Measurements from ENCODE around the gene DOHH. TPM values are rescaled to one million over a fixed set of nuclear protein-coding genes. Genes with fewer than 3 reads are reported as not detected.

Gene DOHH
- total and polyA plus RNA-seq, 8 donors: 0.45 to 21.7 (median 13.6) TPM; not detected in 1

DNA sequence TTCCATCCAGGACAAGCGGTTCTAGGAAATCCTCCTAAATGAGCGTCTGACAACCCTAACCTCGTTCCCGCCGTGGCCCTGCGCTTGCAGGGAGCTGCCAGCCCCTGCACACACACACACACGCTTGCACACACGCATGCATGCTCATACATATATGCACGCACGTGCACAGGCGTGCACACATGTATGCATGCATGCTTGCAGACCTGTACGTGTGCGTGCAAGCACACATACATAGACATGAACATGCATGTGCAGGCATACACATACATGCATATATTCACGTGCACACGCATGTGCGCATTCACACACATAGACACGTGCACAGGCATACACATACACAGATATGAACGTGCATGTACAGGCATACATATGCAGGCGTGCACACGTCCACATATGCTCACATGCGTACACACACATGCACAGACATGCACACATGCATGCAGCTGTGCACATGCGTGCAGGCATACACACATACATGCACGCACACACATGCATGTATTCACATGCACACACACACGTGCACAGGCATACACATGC is 55.7 kb downstream of the DOHH start:
- Histone ChIP-seq H3K36me3 (peaks cover 60 to 100% (median 93%) of the 10 kb centered on the region in 4 donors), H3K4me1 (peaks cover 19 to 67% (median 30%) of the 10 kb centered on the region in 4 donors), H3K27me3 (no peaks in the 10 kb centered on the region), H3K9me3 (no peaks in the 10 kb centered on the region), H3K4me3 (no peak overlapping the region), H3K27ac (peak overlapping the region in 1 of 5 donors; percentile 65)
- TF ChIP-seq CTCF (IDR thresholded peaks at IDR 0.05) (no peak), EP300 (IDR thresholded peaks at IDR 0.05) (no peak), POLR2AphosphoS5 (IDR thresholded peaks at IDR 0.05) (peak in 1 of 3 donors; percentile 14), POLR2A (IDR thresholded peaks at IDR 0.05) (no peak)
- intact Hi-C loops (cut with DNase I; ENCODE audit: low total_unique reads): no loop called here
- DNase-seq: no peak
- 76 to 81% (median 79%) methylated on average over 21 to 24 of the region's 24 CpGs for WGBS, 5 donors

- TF ChIP-seq EP300 (IDR thresholded peaks at IDR 0.05) (no peak), POLR2AphosphoS5 (IDR thresholded peaks at IDR 0.05) (no peak), CTCF (IDR thresholded peaks at IDR 0.05) (no peak), POLR2A (IDR thresholded peaks at IDR 0.05) (no peak)
- Histone ChIP-seq H3K27ac (peak overlapping the region in 4 of 5 donors; percentile 20 to 65 (median 48)), H3K4me3 (peak overlapping the region in 1 of 4 donors; percentile 1), H3K27me3 (no peaks in the 10 kb centered on the region), H3K36me3 (peaks cover 53 to 97% (median 90%) of the 10 kb centered on the region in 4 donors), H3K4me1 (peaks cover 19 to 67% (median 30%) of the 10 kb centered on the region in 4 donors), H3K9me3 (no peaks in the 10 kb centered on the region)
- intact Hi-C loops (cut with DNase I; ENCODE audit: low total_unique reads): no loop called here
- 46 to 56% (median 48%) methylated on average over 21 to 33 of the region's 33 CpGs for WGBS, 5 donors
- DNase-seq: peak in 1 of 2 donors; percentile 80
Measured at GRCh38 chr19:3443840-3444694, 56.4 kb downstream of the DOHH start.

DNA sequence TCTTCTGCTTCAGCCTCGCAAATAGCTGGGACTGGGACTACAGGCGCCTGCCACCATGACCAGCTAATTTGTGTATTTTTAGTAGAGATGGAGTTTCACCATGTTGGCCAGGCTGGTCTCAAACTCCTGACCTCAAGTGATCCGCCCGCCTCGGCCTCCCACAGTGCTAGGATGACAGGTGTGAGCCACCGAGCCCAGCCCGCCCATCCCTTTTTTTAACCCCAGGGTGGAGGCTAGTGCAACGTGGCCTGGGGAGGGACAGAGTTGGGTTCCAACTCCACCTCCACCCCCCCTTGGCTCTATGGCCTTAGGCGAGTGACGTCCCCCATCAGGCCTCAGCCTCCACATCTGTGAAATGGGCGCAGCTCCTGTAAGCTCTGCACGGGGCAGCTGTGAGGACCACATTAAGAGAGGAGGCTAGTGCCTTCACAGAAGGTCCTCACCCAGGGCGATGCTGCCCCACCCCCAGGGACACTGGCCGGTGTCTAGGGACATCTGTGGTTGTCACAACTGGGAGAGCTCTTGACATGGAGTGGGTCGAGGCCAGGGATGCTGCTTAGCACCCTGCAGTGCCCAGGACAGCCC is 57.9 kb downstream of the DOHH start:
- DNase-seq: no peak
- Histone ChIP-seq H3K4me1 (peaks cover 19 to 61% (median 30%) of the 10 kb centered on the region in 4 donors), H3K4me3 (no peak overlapping the region), H3K27me3 (no peaks in the 10 kb centered on the region), H3K9me3 (no peaks in the 10 kb centered on the region), H3K27ac (peak overlapping the region in 1 of 5 donors; percentile 71), H3K36me3 (peaks cover 55 to 97% (median 89%) of the 10 kb centered on the region in 4 donors)
- intact Hi-C loops (cut with DNase I; ENCODE audit: low total_unique reads): no loop called here
- 84 to 94% (median 89%) methylated on average over 13 to 15 of the region's 15 CpGs for WGBS, 5 donors
- TF ChIP-seq POLR2AphosphoS5 (IDR thresholded peaks at IDR 0.05): no peak

DNA sequence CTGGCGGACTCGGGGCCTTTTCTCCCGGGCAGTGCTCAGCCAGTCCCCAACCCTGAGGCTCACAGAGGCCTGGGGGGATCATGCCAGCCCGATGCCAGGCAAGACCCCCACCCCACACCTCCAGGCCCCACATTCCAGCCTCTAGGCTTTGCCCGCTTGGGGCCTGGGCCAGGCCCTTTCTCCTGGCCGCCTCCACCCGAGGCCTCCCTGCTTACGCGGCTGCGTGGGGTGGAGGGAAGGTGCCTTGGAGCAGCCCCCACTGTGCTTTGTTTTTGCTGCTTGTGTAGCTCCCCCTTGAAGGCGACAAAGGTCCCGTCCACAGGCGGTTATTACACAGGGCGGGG is 58.5 kb downstream of the DOHH start:
- no peak for DNase-seq
- intact Hi-C loops (cut with DNase I; ENCODE audit: low total_unique reads): no loop called here
- H3K27me3 ChIP-seq: no peaks in the 10 kb centered on the region
- no peak overlapping the region for H3K4me3 ChIP-seq
- TF ChIP-seq EP300 (IDR thresholded peaks at IDR 0.05) (no peak), CTCF (IDR thresholded peaks at IDR 0.05) (no peak), POLR2A (IDR thresholded peaks at IDR 0.05) (no peak), POLR2AphosphoS5 (IDR thresholded peaks at IDR 0.05) (no peak)
- H3K4me1 ChIP-seq: peaks cover 19 to 61% (median 30%) of the 10 kb centered on the region in 4 donors
- 75 to 87% (median 81%) methylated on average over 14 of the region's 14 CpGs for WGBS, 5 donors
- H3K36me3 ChIP-seq: peaks cover 57 to 97% (median 89%) of the 10 kb centered on the region in 4 donors
- H3K9me3 ChIP-seq: no peaks in the 10 kb centered on the region
- H3K27ac ChIP-seq: peak overlapping the region in 4 of 5 donors; percentile 20 to 71 (median 60)

All from stomach (tissue), 9 donors.